Measurements from ENCODE around the gene RNU1-1.
"Not testable (repeated sequence)": the region's sequence is repeated elsewhere in the genome, so short reads cannot be mapped to it uniquely, and the experiment has no call there.

The RNU1-1 gene

GRCh38 chr1:16498573-16499413, 15.3 kb downstream of the RNU1-1 start:
- H3K27ac ChIP-seq, result peak overlapping the region; percentile 68
- peak; percentile 44 for TF ChIP-seq CTCF (conservative IDR thresholded peaks at IDR 0.05)

GRCh38 chr1:16498047-16498446, 16.0 kb downstream of the RNU1-1 start:
- H3K27ac ChIP-seq, result peak overlapping the region; percentile 68

- H3K27ac ChIP-seq, result not testable (repeated sequence)
Observed at GRCh38 chr1:16497474-16497904, 16.6 kb downstream of the RNU1-1 start.

- H3K27ac ChIP-seq, result not testable (repeated sequence)
Observed at GRCh38 chr1:16493731-16494130, 20.4 kb downstream of the RNU1-1 start.

GRCh38 chr1:16492937-16493336, 21.1 kb downstream of the RNU1-1 start:
- H3K27ac ChIP-seq, result not testable (repeated sequence)

GRCh38 chr1:16491056-16491675, 22.9 kb downstream of the RNU1-1 start:
- no peak for TF ChIP-seq CTCF (conservative IDR thresholded peaks at IDR 0.05)
- no peak overlapping the region for H3K27ac ChIP-seq

GRCh38 chr1:16489195-16489880, 24.7 kb downstream of the RNU1-1 start:
- H3K27ac ChIP-seq, result not testable (repeated sequence)

- H3K27ac ChIP-seq, result not testable (repeated sequence)
Observed at GRCh38 chr1:16487011-16487410, 27.1 kb downstream of the RNU1-1 start.

- H3K27ac ChIP-seq, result not testable (repeated sequence)
Observed at GRCh38 chr1:16486316-16486715, 27.8 kb downstream of the RNU1-1 start.

- no peak overlapping the region for H3K27ac ChIP-seq
- TF ChIP-seq CTCF (conservative IDR thresholded peaks at IDR 0.05), result no peak
Observed at GRCh38 chr1:16484931-16485330, 29.2 kb downstream of the RNU1-1 start.

- TF ChIP-seq CTCF (conservative IDR thresholded peaks at IDR 0.05), result no peak
- H3K27ac ChIP-seq, result no peak overlapping the region
Observed at GRCh38 chr1:16484501-16484835, 29.6 kb downstream of the RNU1-1 start.

GRCh38 chr1:16483639-16484500, 30.2 kb downstream of the RNU1-1 start:
- not testable (repeated sequence) for H3K27ac ChIP-seq

- not testable (repeated sequence) for H3K27ac ChIP-seq
Observed at GRCh38 chr1:16483146-16483545, 30.9 kb downstream of the RNU1-1 start.

All from VCaP (cell line).